RWPE2 (cell line): ENCODE results near the gene ADAM19.

Experiments used
- ATAC-seq: fragments of 200-7000 bp; cut with Tn5 transposase; 3 replicates; pipeline ENCODE4 v1.9.1; 2021; ENCODE audit warnings: low read depth
- DNase-seq: peaks from one replicate; pipeline ENCODE4 v3.0.0-alpha.2; 2020; ENCODE audit warnings: low spot score
- H3K27ac ChIP-seq: fragments of 450-650 bp; 2 replicates; pipeline ENCODE4 v1.5.1; 2017; ENCODE audit warnings: mild to moderate bottlenecking; ENCODE audit not compliant: poor library complexity, severe bottlenecking
- H3K27me3 ChIP-seq: fragments of 250-450 bp; sonication (Bioruptor Pico); 2 replicates; pipeline ENCODE4 v1.5.1; 2021; ENCODE audit warnings: mild to moderate bottlenecking, moderate library complexity; ENCODE audit not compliant: insufficient read depth, poor library complexity, severe bottlenecking
- H3K36me3 ChIP-seq: fragments of 250-450 bp; sonication (Bioruptor Pico); 2 replicates; pipeline ENCODE4 v1.5.1; 2020; ENCODE audit warnings: low read depth, mild to moderate bottlenecking, moderate library complexity
- H3K4me1 ChIP-seq: fragments of 250-450 bp; sonication (Bioruptor Pico); 2 replicates; pipeline ENCODE4 v1.5.1; 2021; ENCODE audit warnings: mild to moderate bottlenecking, moderate library complexity; ENCODE audit not compliant: insufficient read depth, poor library complexity, severe bottlenecking
- H3K4me3 ChIP-seq: fragments of 250-450 bp; sonication (Bioruptor Pico); 2 replicates; pipeline ENCODE4 v1.5.1; 2021; ENCODE audit warnings: mild to moderate bottlenecking, moderate library complexity; ENCODE audit not compliant: severe bottlenecking
- H3K9me3 ChIP-seq: fragments of 250-450 bp; sonication (Bioruptor Pico); 2 replicates; pipeline ENCODE4 v1.5.1; 2021; ENCODE audit warnings: mild to moderate bottlenecking, moderate library complexity; ENCODE audit not compliant: severe bottlenecking
- CTCF ChIP-seq: fragments of 450-650 bp; IDR thresholded peaks from one replicate; pipeline ENCODE4 v1.5.1; 2017; ENCODE audit warnings: mild to moderate bottlenecking, moderate library complexity; ENCODE audit not compliant: poor library complexity, severe bottlenecking

ADAM19 gene

DNA sequence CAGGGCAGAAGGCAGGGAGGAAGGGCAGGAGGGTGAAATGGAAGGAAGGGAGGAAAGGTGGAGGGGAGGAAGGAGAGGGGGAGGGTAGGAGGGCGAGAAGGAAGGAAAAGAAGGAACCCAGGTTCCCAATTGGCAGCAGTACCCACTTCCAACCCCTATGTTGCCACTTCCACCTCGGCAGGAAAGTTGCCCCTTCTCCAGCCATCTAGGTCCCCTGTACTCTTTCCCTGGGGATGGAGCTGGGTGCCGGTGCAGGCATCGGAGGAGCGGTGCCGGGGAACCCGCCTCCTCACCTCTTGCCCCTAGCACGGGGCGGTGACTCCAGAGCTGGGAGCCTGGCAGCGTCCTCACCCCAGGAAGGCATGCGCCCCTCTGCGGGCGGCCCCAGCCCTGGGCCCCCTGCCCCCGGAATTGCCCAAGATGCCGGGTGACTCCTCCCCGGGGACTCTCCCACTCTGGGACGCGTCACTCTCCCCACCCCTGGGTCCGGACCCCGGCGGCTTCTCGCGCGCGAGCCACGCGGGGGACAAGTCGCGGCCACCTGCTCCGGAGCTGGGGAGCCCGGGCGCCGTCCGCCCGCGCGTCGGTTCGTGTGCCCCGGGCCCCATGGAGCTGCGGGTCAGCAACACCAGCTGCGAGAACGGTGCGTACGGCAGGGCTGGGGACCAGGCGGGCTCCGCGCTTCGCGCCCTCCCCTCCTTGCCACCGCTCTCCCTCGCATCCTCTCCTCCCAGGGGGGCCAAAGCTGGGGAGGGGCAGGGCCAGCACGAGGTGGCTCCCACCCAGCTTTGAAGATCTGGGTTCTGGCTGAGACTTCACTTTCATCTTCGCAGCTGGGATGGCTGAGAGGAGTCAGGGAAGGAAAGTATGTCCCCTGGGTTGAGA lies 115.6 kb downstream of the ADAM19 start, which contains the start of gene NIPAL4:
NIPAL4 (plus strand) TSS at position 499 of the 885 bp plus-strand sequence; CDS start at position 607, 108 bp downstream.
- no peaks in the 10 kb centered on the region for H3K27me3 ChIP-seq
- TF ChIP-seq CTCF: no peak
- H3K36me3 ChIP-seq: no peaks in the 10 kb centered on the region
- H3K4me1 ChIP-seq: peaks cover 34% of the 10 kb centered on the region
- no peak within 1 kb of the TSS for H3K27ac ChIP-seq
- ATAC-seq (peak; percentile 53), DNase-seq (peak; percentile 56)
- H3K4me3 ChIP-seq: peak within 1 kb of the TSS; percentile 37
- no peaks in the 10 kb centered on the region for H3K9me3 ChIP-seq

- H3K27me3 ChIP-seq: no peaks in the 10 kb centered on the region
Observed at GRCh38 chr5:157458835-157459234, 116.7 kb downstream of the ADAM19 start.

DNA sequence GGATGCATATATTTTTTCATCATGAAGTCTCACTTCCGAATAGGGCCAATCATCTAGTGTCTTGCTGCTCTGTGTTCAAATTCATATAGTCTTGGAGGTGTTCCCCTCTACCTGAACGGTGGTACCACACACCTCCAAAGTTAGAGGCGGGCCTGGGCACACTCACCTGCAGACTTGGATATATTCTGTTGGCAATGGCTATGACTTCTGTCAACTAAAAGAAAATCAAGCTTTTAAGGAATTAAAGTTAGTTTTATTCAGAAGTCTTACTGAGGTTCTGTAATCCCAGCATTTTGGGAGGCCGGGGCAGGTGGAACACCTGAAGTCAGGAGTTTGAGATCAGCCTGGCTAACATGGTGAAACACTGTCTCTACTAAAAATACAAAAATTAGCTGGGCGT lies 118.2 kb downstream of the ADAM19 start:
- no peak overlapping the region for H3K27ac ChIP-seq
- H3K9me3 ChIP-seq: no peaks in the 10 kb centered on the region
- ATAC-seq: no peak
- TF ChIP-seq CTCF: no peak
- no peak overlapping the region for H3K4me3 ChIP-seq
- no peak for DNase-seq
- H3K27me3 ChIP-seq: no peaks in the 10 kb centered on the region
- no peaks in the 10 kb centered on the region for H3K36me3 ChIP-seq
- H3K4me1 ChIP-seq: peaks cover 16% of the 10 kb centered on the region

More at GRCh38 chr5:157458835-157459234, 116.7 kb downstream of the ADAM19 start:
- Histone ChIP-seq H3K9me3 (no peaks in the 10 kb centered on the region), H3K36me3 (no peaks in the 10 kb centered on the region), H3K27ac (no peak overlapping the region), H3K4me1 (peaks cover 24% of the 10 kb centered on the region), H3K4me3 (no peak overlapping the region)
- TF ChIP-seq CTCF: no peak
- ATAC-seq (no peak), DNase-seq (peak; percentile 21)

DNA sequence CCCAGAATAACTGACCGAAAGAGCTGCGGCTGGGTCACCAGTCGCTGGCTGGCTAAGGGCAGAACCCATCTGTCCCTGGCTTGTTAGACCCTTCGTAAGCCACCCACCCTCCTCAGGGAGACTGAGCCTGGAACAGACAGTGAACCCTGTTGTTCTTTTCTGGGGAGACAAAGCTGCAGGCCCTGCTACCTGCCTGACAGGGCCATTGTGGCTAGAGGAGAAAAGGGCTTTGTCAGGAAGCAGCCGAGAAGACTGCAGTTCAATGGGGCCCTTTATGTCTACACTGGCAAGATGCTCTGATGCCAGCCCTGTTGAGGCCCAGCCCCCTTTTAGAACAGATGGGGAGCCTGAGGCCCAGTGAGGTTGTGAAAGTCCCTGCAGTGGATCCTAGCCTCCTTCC lies 119.3 kb downstream of the ADAM19 start:
- Histone ChIP-seq H3K4me3 (no peak overlapping the region), H3K36me3 (no peaks in the 10 kb centered on the region), H3K4me1 (peaks cover 11% of the 10 kb centered on the region), H3K27me3 (no peaks in the 10 kb centered on the region), H3K27ac (no peak overlapping the region), H3K9me3 (no peaks in the 10 kb centered on the region)
- no peak for TF ChIP-seq CTCF
- no peak for ATAC-seq
- no peak for DNase-seq

GRCh38 chr5:157455057-157455456 lies 120.5 kb downstream of the ADAM19 start:
- no peaks in the 10 kb centered on the region for H3K9me3 ChIP-seq
- TF ChIP-seq CTCF: no peak
- H3K27ac ChIP-seq: no peak overlapping the region
- H3K4me3 ChIP-seq: no peak overlapping the region
- ATAC-seq (no peak), DNase-seq (no peak)
- no peaks in the 10 kb centered on the region for H3K36me3 ChIP-seq
- H3K4me1 ChIP-seq: no peaks in the 10 kb centered on the region
- no peaks in the 10 kb centered on the region for H3K27me3 ChIP-seq
